T-helper 9 cell (primary cell): ENCODE results near the gene ACVR1.
"Not testable (repeated sequence)": the region's sequence is repeated elsewhere in the genome, so short reads cannot be mapped to it uniquely, and the experiment has no call there.

Source experiments
- DNase-seq: peaks from one replicate; pipeline ENCODE4 v3.0.0-alpha.2; 2020

ACVR1 gene

GRCh38 chr2:157749684-157750083 is 126.4 kb downstream of the ACVR1 start:
- no peak for DNase-seq

GRCh38 chr2:157748371-157749142 is 127.6 kb downstream of the ACVR1 start:
- DNase-seq: no peak

GRCh38 chr2:157747695-157748370 is 128.3 kb downstream of the ACVR1 start:
- no peak for DNase-seq

GRCh38 chr2:157747280-157747679 is 128.8 kb downstream of the ACVR1 start:
- DNase-seq: no peak

- DNase-seq: no peak
These were observed 129.7 kb downstream of the ACVR1 start for GRCh38 chr2:157746234-157746950.

GRCh38 chr2:157744571-157745076 is 131.5 kb downstream of the ACVR1 start:
- no peak for DNase-seq

GRCh38 chr2:157743051-157743450 is 133.1 kb downstream of the ACVR1 start:
- DNase-seq: no peak

- no peak for DNase-seq
These were observed 134.2 kb downstream of the ACVR1 start for GRCh38 chr2:157741819-157742484.

- DNase-seq: no peak
These were observed 138.5 kb downstream of the ACVR1 start for GRCh38 chr2:157737656-157738055.

- DNase-seq: no peak
These were observed 140.6 kb downstream of the ACVR1 start for GRCh38 chr2:157735532-157735931.

- DNase-seq: no peak
These were observed 142.9 kb downstream of the ACVR1 start for GRCh38 chr2:157733263-157733662.

GRCh38 chr2:157732596-157732995 is 143.5 kb downstream of the ACVR1 start:
- DNase-seq: no peak

- DNase-seq: no peak
These were observed 148.4 kb downstream of the ACVR1 start for GRCh38 chr2:157727693-157728092.

- no peak for DNase-seq
These were observed 149.2 kb downstream of the ACVR1 start for GRCh38 chr2:157726946-157727345.

- DNase-seq: no peak
These were observed 150.3 kb downstream of the ACVR1 start for GRCh38 chr2:157725846-157726245.

GRCh38 chr2:157722580-157723234 is 153.4 kb downstream of the ACVR1 start:
- DNase-seq: no peak

GRCh38 chr2:157720504-157720903 is 155.6 kb downstream of the ACVR1 start:
- no peak for DNase-seq

- not testable (repeated sequence) for DNase-seq
These were observed 171.5 kb downstream of the ACVR1 start for GRCh38 chr2:157704653-157705052.

GRCh38 chr2:157704148-157704547 is 172.0 kb downstream of the ACVR1 start:
- not testable (repeated sequence) for DNase-seq

- no peak for DNase-seq
These were observed 176.3 kb downstream of the ACVR1 start for GRCh38 chr2:157699806-157700205.

GRCh38 chr2:157699009-157699408 is 177.1 kb downstream of the ACVR1 start:
- no peak for DNase-seq

GRCh38 chr2:157698430-157698829 is 177.7 kb downstream of the ACVR1 start:
- no peak for DNase-seq
